ENCODE measurements around the gene DNAH6.

DNAH6 gene

DNA sequence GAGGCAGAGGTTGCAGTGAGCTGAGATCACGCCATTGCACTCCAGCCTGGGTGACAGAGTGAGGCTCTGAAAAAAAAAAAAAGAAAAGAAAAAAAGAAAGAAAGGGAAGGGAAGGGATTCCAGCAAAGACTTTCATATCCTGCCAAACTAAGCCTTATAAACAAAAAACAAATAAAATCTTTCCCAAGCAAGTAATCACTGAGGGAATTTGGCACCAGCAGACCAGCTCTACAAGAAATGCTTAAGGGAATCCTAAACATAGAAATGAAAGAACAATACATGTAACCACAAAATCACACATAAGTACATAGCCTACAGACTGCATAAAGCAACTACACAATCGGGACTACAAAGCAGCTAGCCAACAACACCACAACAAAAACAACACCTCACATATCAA lies 285.5 kb downstream of the DNAH6 start:
- no peak for DNase-seq (ENCODE audit: low read depth in 2 of 2)

DNA sequence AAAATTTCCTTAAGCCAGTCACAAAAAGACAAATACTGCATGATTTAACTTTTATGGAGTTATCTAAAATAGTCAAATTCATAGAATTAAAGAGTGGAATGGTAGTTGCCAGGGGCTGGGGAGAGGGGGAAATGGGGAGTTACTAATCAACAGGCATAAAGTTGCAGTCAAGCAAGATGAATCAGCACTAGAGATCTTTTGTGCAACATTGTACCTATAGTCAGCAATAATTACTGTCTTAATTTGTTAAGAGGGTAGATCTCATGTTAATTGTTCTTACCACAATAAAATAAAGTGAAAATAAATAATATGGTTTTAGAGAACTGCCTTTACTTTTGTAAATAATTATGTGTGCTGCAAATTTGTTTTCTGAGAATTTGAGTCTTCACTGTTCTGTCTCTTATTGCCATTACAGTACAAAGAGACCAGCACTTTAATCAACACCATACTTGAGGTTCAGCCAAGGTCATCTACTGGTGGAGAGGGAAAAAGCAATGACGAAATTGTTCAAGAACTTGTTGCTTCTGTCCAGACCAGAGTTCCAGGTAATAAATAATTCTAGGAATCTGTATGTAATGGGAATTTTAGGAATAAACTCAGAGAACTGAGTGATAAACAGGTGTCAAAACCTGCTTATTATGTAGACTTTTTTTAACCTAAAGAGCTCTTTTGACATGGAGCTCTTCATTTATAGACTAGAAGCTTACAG lies 289.1 kb downstream of the DNAH6 start:
- no peak for DNase-seq (ENCODE audit: low read depth in 2 of 2)

DNA sequence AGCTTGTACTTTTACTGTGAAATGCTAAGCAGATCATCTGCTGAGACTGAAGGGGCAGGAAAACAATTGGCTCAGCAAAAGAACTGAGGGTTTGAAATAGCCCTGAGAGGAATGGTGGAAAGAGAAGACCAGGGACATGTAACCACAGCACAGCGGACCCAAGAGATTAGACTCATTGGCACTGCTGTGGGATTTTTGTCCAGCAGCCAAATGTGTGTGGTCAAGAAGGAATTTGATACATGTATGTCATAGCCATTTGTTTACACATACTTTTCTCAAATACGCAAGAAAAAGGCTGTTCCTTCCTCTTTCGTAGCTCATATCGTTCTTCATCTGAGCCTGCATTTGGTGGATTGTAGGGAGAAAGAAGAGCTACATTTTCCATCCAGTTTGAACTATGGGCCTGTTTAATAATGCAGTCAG lies 290.8 kb downstream of the DNAH6 start:
- no peak for DNase-seq (ENCODE audit: low read depth in 2 of 2)

DNA sequence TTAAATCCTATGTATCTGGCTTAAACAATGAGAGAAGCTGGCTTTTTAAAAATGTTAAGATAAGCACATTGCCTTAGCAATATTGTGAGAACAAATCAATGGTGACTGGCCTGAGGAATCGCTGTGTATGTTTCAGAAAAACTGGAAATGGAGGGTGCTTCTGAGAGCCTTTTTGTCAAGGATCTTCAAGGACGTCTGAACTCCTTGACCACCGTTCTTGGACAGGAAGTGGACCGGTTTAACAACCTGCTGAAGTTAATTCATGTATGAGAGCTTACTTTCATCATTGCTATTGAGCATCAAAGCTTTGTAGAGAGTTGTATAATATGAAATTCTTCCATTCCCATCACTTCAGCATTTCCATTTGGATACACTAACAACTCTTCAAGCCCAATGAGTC lies 292.0 kb downstream of the DNAH6 start:
- no peak for DNase-seq (ENCODE audit: low read depth in 2 of 2)

DNA sequence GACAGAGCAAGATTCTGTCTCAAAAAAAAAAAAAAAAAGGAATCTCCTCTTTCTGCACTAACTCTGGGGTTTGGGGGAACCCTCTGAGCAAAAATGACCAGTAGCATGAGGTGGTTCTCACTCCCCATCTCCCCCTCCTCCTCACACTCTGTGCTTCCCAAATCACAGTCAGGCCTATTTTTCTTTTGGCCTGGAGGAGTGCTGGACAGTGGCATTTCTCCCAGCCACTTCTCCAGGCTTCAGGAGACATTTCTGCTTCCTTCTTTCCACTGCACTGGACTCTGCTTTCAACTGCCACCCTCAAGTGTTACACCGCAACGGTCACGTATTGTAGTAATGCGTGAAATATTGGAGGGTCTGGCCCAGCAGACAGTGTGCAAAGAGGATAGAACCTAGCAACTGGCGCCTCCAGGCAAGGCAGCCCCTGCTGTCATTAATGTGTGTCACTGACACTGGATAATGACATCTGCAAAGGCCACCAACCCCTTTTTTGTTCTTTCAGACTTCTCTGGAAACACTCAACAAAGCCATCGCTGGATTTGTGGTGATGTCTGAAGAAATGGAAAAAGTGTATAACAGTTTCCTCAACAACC lies 295.6 kb downstream of the DNAH6 start:
- no peak for DNase-seq (ENCODE audit: low read depth in 2 of 2)

DNA sequence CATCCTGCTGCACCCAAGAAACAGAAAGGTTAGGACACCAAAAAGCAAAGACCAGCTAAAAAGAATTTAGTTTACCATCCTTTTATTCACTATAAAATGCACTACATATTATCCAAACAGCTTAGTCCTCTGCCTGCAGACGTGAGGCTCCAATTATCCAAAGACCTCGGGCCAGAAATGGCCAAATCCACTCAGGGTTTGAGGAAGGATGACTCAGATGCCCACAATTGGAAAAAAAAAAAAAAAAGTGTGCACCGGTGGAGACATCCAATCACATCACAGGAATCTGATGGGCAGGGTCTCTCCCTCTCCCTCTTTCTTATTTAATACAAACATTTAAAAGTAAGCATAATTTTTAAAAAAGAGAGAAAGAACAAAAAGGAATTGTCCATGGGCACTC lies 298.8 kb downstream of the DNAH6 start:
- no peak for DNase-seq (ENCODE audit: low read depth in 2 of 2)

DNA sequence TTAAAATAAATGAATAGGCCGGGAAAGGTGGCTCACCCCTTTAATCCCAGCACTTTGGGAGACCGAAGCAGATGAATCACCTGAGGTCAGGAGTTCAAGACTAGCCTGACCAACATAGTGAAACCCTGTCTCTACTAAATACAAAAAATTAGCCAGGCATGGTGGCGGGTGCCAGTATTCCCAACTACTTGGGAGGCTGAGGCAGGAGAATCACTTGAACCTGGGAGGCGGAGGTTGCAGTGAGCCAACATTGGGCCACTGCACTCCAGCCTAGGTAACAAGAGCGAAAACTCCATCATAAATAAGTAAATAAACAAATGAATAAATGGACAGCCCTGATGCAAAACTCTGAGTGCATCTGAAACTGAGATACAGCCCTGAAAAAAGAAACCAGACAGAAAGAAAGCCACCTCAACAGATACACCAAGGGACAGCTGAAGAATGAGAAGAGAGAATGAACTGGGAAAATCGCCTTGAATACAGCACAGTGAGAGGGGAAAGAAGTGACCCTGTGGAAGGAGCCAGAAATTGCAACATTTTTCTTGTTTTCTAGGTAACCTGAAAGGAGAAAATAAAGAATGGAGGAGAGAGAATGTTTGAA lies 300.2 kb downstream of the DNAH6 start:
- no peak for DNase-seq (ENCODE audit: low read depth in 2 of 2)

DNA sequence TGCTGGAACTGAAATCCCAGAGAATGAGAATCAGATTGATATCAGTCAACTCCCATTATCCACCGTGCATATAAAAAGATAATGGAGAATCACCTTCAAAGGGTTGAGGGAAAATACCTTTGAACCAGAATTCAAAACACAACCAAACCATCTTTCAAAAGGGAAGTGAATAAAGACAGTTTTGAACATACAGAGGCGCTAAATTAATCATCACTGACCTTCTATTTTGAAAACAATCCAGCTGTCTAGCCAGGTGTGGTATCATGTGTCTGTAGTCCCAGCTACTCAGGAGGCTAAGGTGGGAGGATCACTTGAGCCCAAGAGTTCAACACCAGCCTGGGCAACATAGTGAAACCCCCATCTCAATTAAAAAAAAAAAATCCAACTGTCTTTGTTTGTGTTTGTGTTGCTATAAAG lies 300.9 kb downstream of the DNAH6 start:
- DNase-seq (ENCODE audit: low read depth in 2 of 2): no peak

DNA sequence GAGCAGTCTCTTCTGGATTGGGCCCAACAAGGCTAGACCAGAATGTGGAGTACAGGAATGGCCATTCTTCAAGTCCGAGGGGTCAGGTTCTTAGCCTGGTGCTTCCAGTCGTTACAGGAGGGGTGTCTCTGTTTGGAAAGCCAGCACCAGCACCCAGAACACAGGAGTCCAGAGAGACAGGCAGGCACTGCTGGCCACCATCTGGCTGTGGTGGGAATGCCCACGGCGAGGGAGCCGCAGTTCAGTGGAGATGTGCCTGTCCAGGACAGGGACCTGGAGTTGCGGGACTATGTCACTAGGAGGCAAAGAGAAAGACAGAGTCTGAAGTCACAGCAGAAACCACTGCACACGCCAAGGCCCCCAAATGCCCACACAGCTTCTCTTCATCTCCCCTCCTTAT lies 305.5 kb downstream of the DNAH6 start:
- DNase-seq (ENCODE audit: low read depth in 2 of 2): no peak

DNA sequence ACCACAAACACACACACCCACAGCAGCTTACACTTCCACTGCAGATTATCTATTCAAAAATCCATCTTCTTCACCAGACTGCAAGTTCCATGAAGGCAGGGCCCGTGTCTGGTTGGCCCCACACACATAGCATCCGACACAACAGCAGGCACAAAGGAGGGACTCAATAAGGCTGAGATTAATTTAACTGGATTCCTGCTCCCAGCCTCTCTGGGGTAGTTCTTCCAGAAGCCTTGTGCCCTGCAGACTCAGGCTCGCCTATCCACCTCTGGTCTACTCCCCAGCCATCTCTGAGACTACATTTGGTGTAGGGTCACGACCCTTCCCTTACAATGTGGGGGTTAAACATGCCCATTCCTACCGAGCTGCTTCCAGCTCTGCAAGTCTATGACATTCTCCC lies 306.9 kb downstream of the DNAH6 start:
- no peak for DNase-seq (ENCODE audit: low read depth in 2 of 2)

DNA sequence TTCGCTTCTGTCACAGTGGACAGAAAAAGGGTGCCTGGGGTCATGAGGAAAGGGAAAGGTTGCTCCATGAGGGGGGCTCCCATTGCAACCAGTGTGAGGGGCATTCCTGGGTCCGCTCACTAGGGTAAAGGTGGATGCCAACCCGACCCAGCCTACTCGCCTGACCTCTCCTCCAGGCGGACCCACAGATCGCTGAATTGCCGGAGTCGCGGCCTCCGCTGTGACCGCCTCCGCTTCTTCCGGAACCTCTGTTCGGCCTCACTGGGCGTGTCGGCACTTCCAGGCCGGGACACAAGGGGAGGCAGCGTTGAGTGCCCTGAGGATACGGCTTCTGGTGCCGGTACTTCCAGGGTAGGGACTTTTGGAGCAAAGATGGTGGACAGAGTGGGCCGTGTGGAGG lies 307.5 kb downstream of the DNAH6 start:
- DNase-seq (ENCODE audit: low read depth in 2 of 2): no peak

DNA sequence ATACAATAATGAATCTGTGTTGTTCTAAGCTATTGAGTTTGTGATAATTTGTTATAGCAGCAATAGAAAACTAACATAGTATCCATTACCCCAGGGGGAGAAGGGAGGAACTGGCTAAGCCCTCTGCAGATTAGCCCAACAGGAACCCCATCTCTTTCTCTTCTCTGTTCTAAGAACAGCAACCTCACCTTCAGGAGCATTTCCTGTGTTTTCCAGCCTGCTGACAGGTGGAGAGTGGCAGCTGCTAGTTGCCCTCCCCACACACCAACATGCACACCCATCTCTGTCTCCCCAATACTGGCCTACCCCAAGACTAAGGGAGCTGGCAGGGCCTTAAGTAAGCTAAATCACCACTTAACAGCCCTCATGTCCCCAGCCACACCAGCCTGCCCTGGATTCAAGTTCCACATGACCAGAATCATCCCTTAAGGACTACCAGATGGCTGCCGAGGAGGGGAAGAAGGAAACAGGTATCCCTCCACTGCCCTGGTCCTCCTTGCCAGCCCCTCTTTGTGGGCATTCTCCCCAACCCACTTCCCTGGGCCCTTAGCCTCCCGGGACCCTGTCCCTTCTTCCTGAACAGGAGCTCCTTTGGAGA lies 311.8 kb downstream of the DNAH6 start:
- no peak for DNase-seq (ENCODE audit: low read depth in 2 of 2)

DNA sequence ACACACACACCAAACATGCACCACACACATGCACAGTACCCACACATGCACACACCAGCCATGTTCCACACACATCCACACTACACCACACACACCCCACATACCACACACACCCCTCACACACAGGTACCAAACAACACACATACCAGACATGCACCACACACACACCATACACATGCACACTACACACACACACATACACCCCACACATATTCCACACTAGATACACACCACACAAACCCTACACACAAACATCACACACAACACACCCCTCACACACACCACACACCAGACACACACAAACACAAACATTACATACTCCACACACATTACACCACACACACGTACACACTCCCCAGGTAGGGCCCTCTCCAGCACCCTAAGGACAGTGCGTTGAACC lies 313.4 kb downstream of the DNAH6 start:
- DNase-seq (ENCODE audit: low read depth in 2 of 2): no peak

DNA sequence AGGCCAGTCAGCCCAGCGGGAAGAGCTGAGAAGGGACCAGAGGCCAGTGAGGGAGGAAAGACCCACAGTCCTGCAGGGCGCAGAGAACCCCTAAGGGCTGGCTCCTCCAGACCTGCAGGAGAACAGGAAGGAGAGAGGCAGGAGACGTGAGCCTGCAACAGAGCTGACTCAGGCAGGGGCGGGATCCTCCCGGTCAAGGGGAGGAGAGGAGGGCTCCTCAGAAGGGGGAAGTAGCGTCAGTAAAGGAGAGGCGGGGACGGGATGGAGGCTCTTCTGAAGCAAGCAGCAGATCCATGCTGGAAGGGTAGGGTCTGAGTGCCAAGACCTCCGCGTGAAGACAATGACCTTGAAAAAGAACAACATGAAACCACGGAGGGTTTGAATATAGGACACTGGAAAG lies 313.8 kb downstream of the DNAH6 start:
- no peak for DNase-seq (ENCODE audit: low read depth in 2 of 2)

DNA sequence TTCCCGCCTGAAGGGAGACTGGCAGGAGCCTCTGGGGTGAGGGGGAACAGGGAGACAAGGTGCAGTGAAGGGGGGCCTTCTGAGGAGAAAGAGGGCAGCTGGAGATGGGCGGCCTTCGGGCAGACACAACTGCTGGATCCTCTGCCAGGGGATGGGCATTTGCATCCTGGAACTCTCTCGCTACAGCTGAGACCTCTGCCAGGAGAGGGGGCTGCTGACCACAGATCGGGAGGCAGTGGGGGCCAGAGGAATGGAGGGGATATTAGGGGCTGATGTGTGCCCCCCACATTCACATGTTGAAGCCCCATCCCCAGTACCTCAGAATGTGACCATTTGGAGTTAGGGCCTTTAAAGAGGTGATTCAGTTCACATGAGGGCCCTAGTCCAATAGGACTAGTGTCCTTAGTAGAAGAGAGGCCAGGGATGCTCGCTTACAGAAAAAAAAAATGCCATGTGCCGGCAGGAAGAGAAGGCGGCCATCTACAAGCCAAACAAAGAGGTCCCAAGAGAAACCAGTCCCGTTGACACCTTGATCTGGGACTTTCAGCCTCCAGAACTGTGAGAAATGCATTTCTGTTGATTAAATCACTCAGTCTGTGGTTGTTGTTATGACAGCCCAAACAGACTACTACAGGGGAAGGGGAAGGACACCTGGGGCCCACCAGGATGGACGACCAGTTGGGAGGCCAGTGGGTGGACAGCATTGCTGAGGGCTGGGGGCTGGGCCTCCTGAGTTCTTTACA lies 314.6 kb downstream of the DNAH6 start:
- no peak for DNase-seq (ENCODE audit: low read depth in 2 of 2)

DNA sequence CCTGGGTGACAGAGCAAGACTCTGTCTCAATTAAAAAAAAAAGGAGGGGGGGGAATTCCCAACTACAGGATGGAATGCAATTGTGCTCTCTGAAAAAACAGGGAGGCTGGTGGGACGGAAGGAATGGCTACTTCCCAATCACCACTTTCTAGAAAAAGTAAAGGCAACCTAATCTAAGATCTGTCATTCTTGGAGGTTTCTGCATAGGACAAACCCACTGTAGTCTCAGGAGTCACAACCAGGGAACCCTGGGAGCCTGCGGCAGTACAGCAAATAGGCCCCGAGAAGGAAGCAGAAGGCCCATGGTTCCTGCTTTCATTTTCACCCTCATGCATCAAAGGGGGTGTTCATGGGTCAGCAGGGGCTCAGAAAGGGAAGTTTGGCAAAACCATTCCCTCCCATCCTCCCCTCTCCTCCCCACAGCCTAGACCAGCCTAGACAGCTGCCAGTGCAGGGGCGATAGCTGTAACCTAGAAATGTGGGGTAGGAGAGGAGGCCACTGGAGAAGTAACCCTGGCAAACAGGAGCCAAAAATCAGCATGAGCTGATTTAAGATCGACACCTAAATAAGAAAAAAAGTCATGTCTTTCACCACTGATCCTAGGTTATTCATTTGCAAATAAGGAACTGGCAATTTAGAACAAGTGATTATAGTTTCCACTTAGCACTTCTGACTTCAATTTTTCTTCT lies 316.6 kb downstream of the DNAH6 start:
- DNase-seq (ENCODE audit: low read depth in 2 of 2): no peak

DNA sequence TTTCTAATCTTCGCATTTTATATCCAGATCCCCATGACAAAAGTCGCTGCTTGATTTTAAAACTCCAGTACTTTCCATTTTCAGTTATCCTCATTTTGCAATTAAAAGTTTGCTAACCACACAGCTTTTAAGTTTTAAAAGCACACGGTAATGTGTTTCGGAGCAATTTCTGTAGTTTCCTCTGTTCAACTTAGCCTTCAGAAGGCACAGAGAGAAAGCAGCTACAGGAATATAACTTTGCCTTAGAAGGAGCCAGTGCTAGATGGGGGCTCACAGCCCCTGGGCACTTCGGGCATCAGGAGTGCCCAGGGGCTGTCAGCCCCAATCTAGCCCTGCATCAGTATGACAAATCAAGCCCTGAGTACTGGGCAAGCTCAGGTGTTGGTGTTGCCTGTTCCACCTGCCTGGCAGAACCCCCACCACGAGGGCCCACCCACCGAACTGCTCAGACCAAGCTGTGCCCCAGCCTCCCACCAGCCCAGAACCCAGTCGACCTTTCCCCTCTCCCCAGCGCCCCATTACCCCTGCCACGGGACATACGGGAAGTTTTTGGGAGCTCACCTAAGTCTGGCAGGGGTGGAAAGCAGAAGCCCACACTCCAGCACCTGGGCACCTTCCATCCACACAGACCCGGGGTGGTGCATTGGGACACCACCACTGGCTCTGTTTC lies 317.3 kb downstream of the DNAH6 start:
- DNase-seq (ENCODE audit: low read depth in 2 of 2): no peak

DNA sequence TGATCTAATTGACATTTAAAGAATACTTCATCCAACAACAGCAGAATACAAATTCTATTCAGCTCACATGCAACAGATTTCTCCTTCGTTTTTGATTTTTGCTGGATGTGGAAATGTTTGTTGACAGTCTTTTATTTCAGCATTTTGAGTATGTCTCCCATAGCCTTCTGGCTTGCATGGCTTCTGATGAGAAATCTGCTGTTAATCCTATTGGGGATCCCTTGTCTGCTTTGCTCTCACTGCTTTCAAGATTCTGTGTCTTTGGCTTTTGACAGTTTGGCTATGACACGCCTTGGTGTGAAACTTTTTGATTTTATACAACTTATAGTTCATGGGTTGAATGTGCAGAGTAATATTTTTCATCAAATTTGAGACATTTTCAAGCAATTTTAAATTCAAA lies 319.9 kb downstream of the DNAH6 start:
- DNase-seq (ENCODE audit: low read depth in 2 of 2): no peak

DNA sequence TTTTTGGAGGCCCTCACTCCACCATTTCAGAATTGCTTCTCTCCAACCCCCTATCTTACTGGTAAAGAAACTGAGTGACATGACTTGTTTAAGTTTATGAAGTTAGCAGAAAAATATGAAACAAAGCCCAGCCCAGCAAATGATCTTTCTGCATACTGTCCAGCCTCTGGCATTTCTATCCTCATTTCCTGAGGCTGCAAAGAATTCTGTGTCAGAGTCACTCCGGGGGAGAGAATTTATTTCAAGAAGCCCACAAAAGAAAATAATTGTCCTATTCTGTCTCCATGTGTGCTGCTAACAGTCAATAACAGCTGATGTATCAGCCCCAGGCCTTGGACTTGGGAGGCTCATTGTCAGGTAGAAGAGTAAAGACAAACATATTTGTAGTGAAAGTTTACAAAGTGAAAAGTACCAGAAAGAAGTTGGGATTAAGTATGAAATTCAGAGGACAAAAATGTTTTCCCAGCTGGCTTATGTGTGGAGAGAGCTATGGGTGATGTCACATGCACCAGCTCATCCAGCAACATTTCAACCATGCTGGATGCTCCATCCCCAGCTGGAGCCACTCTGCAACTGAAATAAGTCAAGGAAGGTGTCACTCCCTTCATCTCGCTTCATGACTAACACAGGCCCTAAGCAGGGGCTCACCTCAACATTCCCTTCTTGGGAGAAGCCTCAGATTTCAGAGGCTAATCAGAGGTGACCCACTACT lies 322.3 kb downstream of the DNAH6 start:
- no peak for DNase-seq (ENCODE audit: low read depth in 2 of 2)

DNA sequence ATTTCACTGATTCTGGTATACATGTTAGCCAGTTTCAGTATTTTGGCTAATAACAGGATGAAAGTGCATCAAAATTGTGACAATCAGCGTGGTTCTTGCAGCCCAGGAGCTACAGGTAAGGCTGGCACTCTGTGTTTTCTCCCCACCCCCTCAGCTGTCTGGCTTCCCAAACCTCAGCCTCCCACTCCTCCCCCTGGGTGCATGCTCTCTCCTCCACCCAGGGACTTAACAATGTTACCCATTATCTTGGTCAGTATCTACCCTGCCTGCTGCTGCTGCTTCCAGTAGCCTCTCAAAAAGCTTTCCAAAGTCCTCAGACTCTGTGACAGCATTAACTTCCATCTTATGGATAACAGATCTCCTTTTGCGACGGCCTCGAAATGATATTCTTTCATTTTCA lies 323.6 kb downstream of the DNAH6 start:
- DNase-seq (ENCODE audit: low read depth in 2 of 2): peak in 1 of 2 donors; percentile 27

DNA sequence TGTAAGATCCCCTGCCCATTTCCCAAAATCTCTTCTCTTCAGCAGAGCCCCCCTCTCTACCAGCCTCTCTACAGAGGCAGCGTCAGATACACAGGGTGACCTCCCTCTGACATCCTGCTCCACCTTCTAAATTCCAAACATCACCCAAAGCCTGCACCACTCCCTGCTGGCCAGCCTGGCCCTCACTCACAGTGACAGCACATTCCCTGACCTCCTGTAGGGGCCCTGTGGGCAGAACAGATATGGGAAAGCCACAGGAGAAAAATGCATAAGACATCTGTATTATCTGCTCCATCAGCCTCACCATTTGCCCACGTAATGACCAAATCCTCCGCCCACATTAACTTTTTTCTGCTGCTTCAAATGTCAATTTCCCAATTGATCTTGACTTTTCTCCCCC lies 324.0 kb downstream of the DNAH6 start:
- no peak for DNase-seq (ENCODE audit: low read depth in 2 of 2)

All from stimulated activated CD4-positive, alpha-beta T cell treated with anti-CD3 and anti-CD28 coated beads, Interleukin-1b, Interleukin-23, amount 100 ng/mL, for 4 hours (primary cell).